ENCODE measurements around the gene HEYL.
A peak's percentile ranks its signal among the peaks of the same experiment; 100 is the strongest.

HEYL gene

GRCh38 chr1:39650431-39650830 lies 11.0 kb upstream of the HEYL start:
- Histone ChIP-seq H3K79me2 (no peaks in the 10 kb centered on the region), H3K4me2 (ENCODE audit: low read length) (no peak overlapping the region), H3K4me3 (ENCODE audit: low read depth, low read length) (no peak overlapping the region), H3K4me1 (no peaks in the 10 kb centered on the region), H2AFZ (no peak overlapping the region), H3K27me3 (ENCODE audit: control insufficient read depth, insufficient read depth, low read length) (no peaks in the 10 kb centered on the region), H3K9me3 (ENCODE audit: control insufficient read depth, low read length) (no peaks in the 10 kb centered on the region), H3K36me3 (ENCODE audit: control insufficient read depth, insufficient read depth, low read length) (no peaks in the 10 kb centered on the region), H3K27ac (no peak overlapping the region), H3K9ac (no peak overlapping the region)
- no peak for TF ChIP-seq CTCF (IDR thresholded peaks at IDR 0.05)

GRCh38 chr1:39649636-39650185 lies 10.3 kb upstream of the HEYL start:
- Histone ChIP-seq H3K79me2 (no peaks in the 10 kb centered on the region), H3K36me3 (ENCODE audit: control insufficient read depth, insufficient read depth, low read length) (no peaks in the 10 kb centered on the region), H3K9me3 (ENCODE audit: control insufficient read depth, low read length) (no peaks in the 10 kb centered on the region), H3K4me2 (ENCODE audit: low read length) (no peak overlapping the region), H3K4me3 (ENCODE audit: low read depth, low read length) (no peak overlapping the region), H3K9ac (no peak overlapping the region), H3K4me1 (no peaks in the 10 kb centered on the region), H3K27me3 (ENCODE audit: control insufficient read depth, insufficient read depth, low read length) (no peaks in the 10 kb centered on the region), H3K27ac (no peak overlapping the region), H2AFZ (no peak overlapping the region)
- no peak for TF ChIP-seq CTCF (IDR thresholded peaks at IDR 0.05)

DNA sequence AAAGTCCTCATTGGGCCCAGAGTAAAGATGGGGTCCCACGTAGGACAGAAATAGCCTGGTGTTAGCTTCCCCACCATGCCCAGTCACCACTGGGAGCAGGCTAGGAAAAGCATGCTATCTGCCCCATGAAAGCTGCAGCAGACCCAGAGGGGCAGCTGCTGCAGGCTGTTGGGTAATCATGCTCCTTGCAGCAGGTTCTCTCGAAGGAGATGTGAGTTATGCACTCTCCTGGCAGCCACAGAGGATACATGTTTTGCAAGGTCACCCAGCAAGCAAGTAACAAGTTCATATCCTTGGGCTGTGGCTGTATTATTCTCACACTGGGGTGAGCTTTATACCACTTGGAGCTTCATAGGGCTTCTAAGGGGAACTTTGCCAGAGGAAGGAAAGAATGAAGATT lies 9.1 kb upstream of the HEYL start:
- Histone ChIP-seq H3K9me3 (ENCODE audit: control insufficient read depth, low read length) (no peaks in the 10 kb centered on the region), H3K4me3 (ENCODE audit: low read depth, low read length) (no peak overlapping the region), H3K27ac (no peak overlapping the region), H3K36me3 (ENCODE audit: control insufficient read depth, insufficient read depth, low read length) (no peaks in the 10 kb centered on the region), H2AFZ (no peak overlapping the region), H3K27me3 (ENCODE audit: control insufficient read depth, insufficient read depth, low read length) (no peaks in the 10 kb centered on the region), H3K4me1 (no peaks in the 10 kb centered on the region), H3K9ac (no peak overlapping the region), H3K79me2 (no peaks in the 10 kb centered on the region), H3K4me2 (ENCODE audit: low read length) (no peak overlapping the region)
- TF ChIP-seq CTCF (IDR thresholded peaks at IDR 0.05), result no peak

DNA sequence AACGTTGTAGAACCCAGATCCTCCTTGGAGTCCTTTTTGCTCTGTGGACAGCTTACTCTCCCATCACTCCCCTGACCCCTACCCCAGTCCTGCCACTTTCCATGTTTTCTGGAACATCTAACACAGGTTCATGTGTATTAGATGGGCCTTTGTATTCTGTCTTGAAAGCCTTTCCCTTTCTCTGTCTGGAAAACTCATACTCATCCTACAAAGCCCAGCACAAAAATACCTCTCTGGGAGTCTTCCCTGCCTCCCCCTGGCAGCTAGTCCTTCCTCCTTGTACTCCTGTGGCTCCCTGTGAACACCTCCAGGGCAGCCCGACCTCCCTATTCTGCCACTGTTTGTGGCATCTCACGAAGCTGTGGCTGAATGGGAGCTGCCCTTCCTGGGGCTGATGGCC lies 7.8 kb upstream of the HEYL start:
- H3K9ac ChIP-seq, result no peak overlapping the region
- peak overlapping the region; percentile 32 for H3K27ac ChIP-seq
- no peaks in the 10 kb centered on the region for H3K9me3 ChIP-seq (ENCODE audit: control insufficient read depth, low read length)
- H2AFZ ChIP-seq, result no peak overlapping the region
- no peaks in the 10 kb centered on the region for H3K36me3 ChIP-seq (ENCODE audit: control insufficient read depth, insufficient read depth, low read length)
- no peaks in the 10 kb centered on the region for H3K4me1 ChIP-seq
- no peaks in the 10 kb centered on the region for H3K79me2 ChIP-seq
- no peak for TF ChIP-seq CTCF (IDR thresholded peaks at IDR 0.05)
- H3K4me2 ChIP-seq (ENCODE audit: low read length), result no peak overlapping the region
- H3K27me3 ChIP-seq (ENCODE audit: control insufficient read depth, insufficient read depth, low read length), result no peaks in the 10 kb centered on the region
- H3K4me3 ChIP-seq (ENCODE audit: low read depth, low read length), result no peak overlapping the region
